ENCODE data around the gene C3orf20. TPM values are rescaled to one million over a fixed set of nuclear protein-coding genes. Genes with fewer than 3 reads are reported as not detected.

C3orf20 gene
- total RNA-seq, 4 donors from 2014 or later: not detected

- DNase-seq: no peak
- intact Hi-C loops (cut with DNase I): loop anchor here (5.0 kb wide), 1 partner anchor 133 kb away; no protein-coding TSS in a partner anchor
- TF ChIP-seq POLR2A (IDR thresholded peaks at IDR 0.05) (no peak), CTCF (IDR thresholded peaks at IDR 0.05) (no peak)
- Histone ChIP-seq H3K27me3 (peaks cover 0 to 36% (median 2%) of the 10 kb centered on the region in 4 donors), H3K4me1 (peaks cover 0 to 20% (median 17%) of the 10 kb centered on the region in 3 donors), H3K36me3 (no peaks in the 10 kb centered on the region), H3K4me3 (no peak overlapping the region), H3K27ac (no peak overlapping the region), H3K9me3 (no peaks in the 10 kb centered on the region)
- 80% methylated on average over 8 to 10 of the region's 10 CpGs for WGBS, 2 donors
These were observed 114.8 kb downstream of the C3orf20 start for GRCh38 chr3:14789640-14790285.

- H3K4me3 ChIP-seq: no peak overlapping the region
These were observed 116.5 kb downstream of the C3orf20 start for GRCh38 chr3:14791343-14791945.

GRCh38 chr3:14792691-14793121 lies 117.8 kb downstream of the C3orf20 start:
- no peak for TF ChIP-seq POLR2A (IDR thresholded peaks at IDR 0.05)
- no peak for TF ChIP-seq CTCF (IDR thresholded peaks at IDR 0.05)
- Histone ChIP-seq H3K27ac (peak overlapping the region in 3 of 4 donors; percentile 30 to 61 (median 60)), H3K27me3 (peaks cover 0 to 28% (median 2%) of the 10 kb centered on the region in 4 donors), H3K4me1 (peaks cover 0 to 26% (median 22%) of the 10 kb centered on the region in 3 donors), H3K36me3 (no peaks in the 10 kb centered on the region), H3K9me3 (no peaks in the 10 kb centered on the region), H3K4me3 (no peak overlapping the region)
- DNase-seq: no peak
- WGBS, 2 donors: 82 to 100% methylated on average over 1 to 7 of the region's 9 CpGs
- intact Hi-C loops (cut with DNase I): loop anchor here (5.0 kb wide), 1 partner anchor 130 kb away; no protein-coding TSS in a partner anchor

More at GRCh38 chr3:14791343-14791945, 116.5 kb downstream of the C3orf20 start:
- Histone ChIP-seq H3K36me3 (no peaks in the 10 kb centered on the region), H3K4me1 (peaks cover 0 to 20% (median 20%) of the 10 kb centered on the region in 3 donors), H3K27me3 (peaks cover 0 to 25% (median 2%) of the 10 kb centered on the region in 4 donors), H3K27ac (no peak overlapping the region), H3K9me3 (no peaks in the 10 kb centered on the region)
- 19 to 35% methylated on average over 2 to 5 of the region's 15 CpGs for WGBS, 2 donors
- TF ChIP-seq POLR2A (IDR thresholded peaks at IDR 0.05): no peak
- peak; percentile 32 to 71 (median 58) for TF ChIP-seq CTCF (IDR thresholded peaks at IDR 0.05)
- intact Hi-C loops (cut with DNase I): loop anchor here (5.0 kb wide), 1 partner anchor 131 kb away; no protein-coding TSS in a partner anchor
- DNase-seq: no peak

- Histone ChIP-seq H3K4me1 (peaks cover 0 to 26% (median 22%) of the 10 kb centered on the region in 3 donors), H3K36me3 (no peaks in the 10 kb centered on the region), H3K9me3 (no peaks in the 10 kb centered on the region), H3K4me3 (no peak overlapping the region), H3K27me3 (peaks cover 0 to 30% (median 2%) of the 10 kb centered on the region in 4 donors), H3K27ac (peak overlapping the region in 3 of 4 donors; percentile 50 to 63 (median 60))
- DNase-seq: no peak
- no peak for TF ChIP-seq POLR2A (IDR thresholded peaks at IDR 0.05)
- TF ChIP-seq CTCF (IDR thresholded peaks at IDR 0.05): no peak
- WGBS, 2 donors: 40 to 60% methylated on average over 14 to 15 of the region's 15 CpGs
- intact Hi-C loops (cut with DNase I): loop anchor here (5.0 kb wide), 1 partner anchor 129 kb away; no protein-coding TSS in a partner anchor
These were observed 118.4 kb downstream of the C3orf20 start for GRCh38 chr3:14793126-14793857.

All from esophagus squamous epithelium (tissue), 5 donors.